Ascending aorta (tissue), 2 donors: ENCODE data around the gene ETNK1. TPM values are rescaled to one million over a fixed set of nuclear protein-coding genes. Genes with fewer than 3 reads are reported as not detected.
A peak's percentile ranks its signal among the peaks of the same experiment; 100 is the strongest.
"Not testable (repeated sequence)": the region's sequence is repeated elsewhere in the genome, so short reads cannot be mapped to it uniquely, and the experiment has no call there.

ENCODE experiments used
- DNase-seq, 2 donors: peaks; one replicate each; pipeline ENCODE4 v3.0.0-alpha.2; 2019; ENCODE audit warnings: low spot score in 2 of 2
- H3K27ac ChIP-seq, 2 donors: fragments of 200-600 bp; sonication (generic); one replicate each; pipeline ENCODE4 v1.5.1; 2016 to 2017; ENCODE audit warnings: mild to moderate bottlenecking in 1 of 2
- H3K27me3 ChIP-seq: fragments of 200-600 bp; sonication (generic); one replicate; pipeline ENCODE4 v1.5.1; 2017
- H3K36me3 ChIP-seq, 2 donors: fragments of 200-600 bp; sonication (generic); one replicate each; pipeline ENCODE4 v1.5.1; 2016
- H3K4me1 ChIP-seq, 2 donors: fragments of 200-600 bp; sonication (generic); one replicate each; pipeline ENCODE4 v1.5.1; 2016 to 2017; ENCODE audit warnings: mild to moderate bottlenecking in 1 of 2
- H3K4me3 ChIP-seq, 2 donors: fragments of 200-600 bp; sonication (generic); one replicate each; pipeline ENCODE4 v1.5.1; 2016 to 2017; ENCODE audit warnings: mild to moderate bottlenecking in 1 of 2
- H3K9me3 ChIP-seq, 2 donors: fragments of 200-600 bp; sonication (generic); one replicate each; pipeline ENCODE4 v1.5.1; 2016
- CTCF ChIP-seq, 3 experiments: fragments of 200-600 bp in 2 of 3; fragments of 450-650 bp in 1 of 3; sonication (generic) in 2 of 3; IDR thresholded peaks; one replicate each; pipeline ENCODE4 v1.5.1; 2016 to 2019; ENCODE audit warnings: antibody characterized with exemption in 3 of 3, mild to moderate bottlenecking in 1 of 3, moderate library complexity in 1 of 3
- intact Hi-C: fragments of 100-400 bp; cut with DNase I; formaldehyde crosslinking; loops from one replicate; pipeline ENCODE4 v1.15.1; 2023
- total RNA-seq: library from RNA; depleted of rRNA; stranded (reverse); fragments of >200 nt; gene quantifications from one replicate; pipeline ENCODE4 v1.1.0, GENCODE V29; 2016

ETNK1 gene
- total RNA-seq, 1 donor from 2014 or later: 13.9 TPM

GRCh38 chr12:22700106-22700505 is 75.1 kb downstream of the ETNK1 start:
- Histone ChIP-seq H3K36me3 (no peaks in the 10 kb centered on the region), H3K27me3 (no peaks in the 10 kb centered on the region), H3K27ac (no peak overlapping the region), H3K4me1 (no peaks in the 10 kb centered on the region), H3K4me3 (no peak overlapping the region), H3K9me3 (no peaks in the 10 kb centered on the region)
- DNase-seq: no peak
- intact Hi-C loops: no loop called here
- no peak for TF ChIP-seq CTCF (IDR thresholded peaks at IDR 0.05)

- H3K4me3 ChIP-seq, H3K9me3 ChIP-seq, H3K36me3 ChIP-seq, H3K27ac ChIP-seq, H3K27me3 ChIP-seq, H3K4me1 ChIP-seq, DNase-seq, intact Hi-C loops: not testable (repeated sequence)
Measured at GRCh38 chr12:22701216-22701809, 76.3 kb downstream of the ETNK1 start.

GRCh38 chr12:22702690-22703089 is 77.7 kb downstream of the ETNK1 start:
- Histone ChIP-seq H3K27me3 (no peaks in the 10 kb centered on the region), H3K4me3 (no peak overlapping the region), H3K9me3 (no peaks in the 10 kb centered on the region), H3K4me1 (no peaks in the 10 kb centered on the region), H3K36me3 (no peaks in the 10 kb centered on the region), H3K27ac (no peak overlapping the region)
- no peak for DNase-seq
- TF ChIP-seq CTCF (IDR thresholded peaks at IDR 0.05): no peak
- intact Hi-C loops: no loop called here

GRCh38 chr12:22709292-22709691 is 84.3 kb downstream of the ETNK1 start:
- peak overlapping the region in 1 of 2 donors; percentile 36 for H3K4me3 ChIP-seq
- no peak overlapping the region for H3K27ac ChIP-seq
- intact Hi-C loops: loop anchor here (5.0 kb wide), 1 partner anchor 348 kb away; no protein-coding TSS in a partner anchor
- H3K9me3 ChIP-seq: no peaks in the 10 kb centered on the region
- no peaks in the 10 kb centered on the region for H3K27me3 ChIP-seq
- no peaks in the 10 kb centered on the region for H3K4me1 ChIP-seq
- DNase-seq: no peak
- TF ChIP-seq CTCF (IDR thresholded peaks at IDR 0.05): peak; percentile 53 to 79 (median 70)
- H3K36me3 ChIP-seq: no peaks in the 10 kb centered on the region

GRCh38 chr12:22712083-22712482 is 87.1 kb downstream of the ETNK1 start:
- Histone ChIP-seq H3K4me3 (no peak overlapping the region), H3K27me3 (no peaks in the 10 kb centered on the region), H3K27ac (no peak overlapping the region), H3K9me3 (no peaks in the 10 kb centered on the region), H3K4me1 (no peaks in the 10 kb centered on the region), H3K36me3 (no peaks in the 10 kb centered on the region)
- TF ChIP-seq CTCF (IDR thresholded peaks at IDR 0.05): no peak
- intact Hi-C loops: loop anchor here (5.0 kb wide), 1 partner anchor 145 kb away; no protein-coding TSS in a partner anchor
- no peak for DNase-seq

- no peaks in the 10 kb centered on the region for H3K9me3 ChIP-seq
- intact Hi-C loops: no loop called here
- no peak overlapping the region for H3K27ac ChIP-seq
- TF ChIP-seq CTCF (IDR thresholded peaks at IDR 0.05): no peak
- H3K4me1 ChIP-seq: no peaks in the 10 kb centered on the region
- no peak for DNase-seq
- H3K27me3 ChIP-seq: no peaks in the 10 kb centered on the region
- no peaks in the 10 kb centered on the region for H3K36me3 ChIP-seq
- H3K4me3 ChIP-seq: no peak overlapping the region
Measured at GRCh38 chr12:22715254-22715653, 90.3 kb downstream of the ETNK1 start.
